ENCODE results near the gene CEP170.

CEP170 gene

GRCh38 chr1:243287123-243287460, 32.0 kb upstream of the CEP170 start:
- Histone ChIP-seq H3K36me3 (ENCODE audit: control insufficient read depth, insufficient read depth, low read length) (no peaks in the 10 kb centered on the region), H3K4me3 (ENCODE audit: low read depth, low read length) (no peak overlapping the region), H3K27ac (peak overlapping the region; percentile 24), H3K79me2 (peaks cover 2% of the 10 kb centered on the region), H3K4me1 (no peaks in the 10 kb centered on the region), H3K27me3 (ENCODE audit: control insufficient read depth, insufficient read depth, low read length) (no peaks in the 10 kb centered on the region), H3K9me3 (ENCODE audit: control insufficient read depth, low read length) (no peaks in the 10 kb centered on the region), H3K4me2 (ENCODE audit: low read length) (no peak overlapping the region), H3K9ac (no peak overlapping the region), H2AFZ (no peak overlapping the region)
- TF ChIP-seq, protein P1, sequence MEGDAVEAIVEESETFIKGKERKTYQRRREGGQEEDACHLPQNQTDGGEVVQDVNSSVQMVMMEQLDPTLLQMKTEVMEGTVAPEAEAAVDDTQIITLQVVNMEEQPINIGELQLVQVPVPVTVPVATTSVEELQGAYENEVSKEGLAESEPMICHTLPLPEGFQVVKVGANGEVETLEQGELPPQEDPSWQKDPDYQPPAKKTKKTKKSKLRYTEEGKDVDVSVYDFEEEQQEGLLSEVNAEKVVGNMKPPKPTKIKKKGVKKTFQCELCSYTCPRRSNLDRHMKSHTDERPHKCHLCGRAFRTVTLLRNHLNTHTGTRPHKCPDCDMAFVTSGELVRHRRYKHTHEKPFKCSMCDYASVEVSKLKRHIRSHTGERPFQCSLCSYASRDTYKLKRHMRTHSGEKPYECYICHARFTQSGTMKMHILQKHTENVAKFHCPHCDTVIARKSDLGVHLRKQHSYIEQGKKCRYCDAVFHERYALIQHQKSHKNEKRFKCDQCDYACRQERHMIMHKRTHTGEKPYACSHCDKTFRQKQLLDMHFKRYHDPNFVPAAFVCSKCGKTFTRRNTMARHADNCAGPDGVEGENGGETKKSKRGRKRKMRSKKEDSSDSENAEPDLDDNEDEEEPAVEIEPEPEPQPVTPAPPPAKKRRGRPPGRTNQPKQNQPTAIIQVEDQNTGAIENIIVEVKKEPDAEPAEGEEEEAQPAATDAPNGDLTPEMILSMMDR (IDR thresholded peaks at IDR 0.05), result no peak

GRCh38 chr1:243286409-243287122, 31.5 kb upstream of the CEP170 start:
- Histone ChIP-seq H3K27ac (peak overlapping the region; percentile 24), H3K4me3 (ENCODE audit: low read depth, low read length) (no peak overlapping the region), H3K4me1 (no peaks in the 10 kb centered on the region), H3K9me3 (ENCODE audit: control insufficient read depth, low read length) (no peaks in the 10 kb centered on the region), H3K4me2 (ENCODE audit: low read length) (no peak overlapping the region), H2AFZ (no peak overlapping the region), H3K79me2 (peaks cover 2% of the 10 kb centered on the region), H3K27me3 (ENCODE audit: control insufficient read depth, insufficient read depth, low read length) (no peaks in the 10 kb centered on the region), H3K9ac (no peak overlapping the region), H3K36me3 (ENCODE audit: control insufficient read depth, insufficient read depth, low read length) (no peaks in the 10 kb centered on the region)
- TF ChIP-seq, protein P1 (IDR thresholded peaks at IDR 0.05), result no peak

GRCh38 chr1:243281672-243282071, 26.6 kb upstream of the CEP170 start:
- no peak overlapping the region for H3K4me3 ChIP-seq (ENCODE audit: low read depth, low read length)
- H3K9ac ChIP-seq, result no peak overlapping the region
- no peaks in the 10 kb centered on the region for H3K4me1 ChIP-seq
- TF ChIP-seq, protein P1 (IDR thresholded peaks at IDR 0.05), result no peak
- no peaks in the 10 kb centered on the region for H3K27me3 ChIP-seq (ENCODE audit: control insufficient read depth, insufficient read depth, low read length)
- no peak overlapping the region for H2AFZ ChIP-seq
- H3K9me3 ChIP-seq (ENCODE audit: control insufficient read depth, low read length), result no peaks in the 10 kb centered on the region
- no peak overlapping the region for H3K27ac ChIP-seq
- no peak overlapping the region for H3K4me2 ChIP-seq (ENCODE audit: low read length)
- H3K79me2 ChIP-seq, result peaks cover 2% of the 10 kb centered on the region
- no peaks in the 10 kb centered on the region for H3K36me3 ChIP-seq (ENCODE audit: control insufficient read depth, insufficient read depth, low read length)

DNA sequence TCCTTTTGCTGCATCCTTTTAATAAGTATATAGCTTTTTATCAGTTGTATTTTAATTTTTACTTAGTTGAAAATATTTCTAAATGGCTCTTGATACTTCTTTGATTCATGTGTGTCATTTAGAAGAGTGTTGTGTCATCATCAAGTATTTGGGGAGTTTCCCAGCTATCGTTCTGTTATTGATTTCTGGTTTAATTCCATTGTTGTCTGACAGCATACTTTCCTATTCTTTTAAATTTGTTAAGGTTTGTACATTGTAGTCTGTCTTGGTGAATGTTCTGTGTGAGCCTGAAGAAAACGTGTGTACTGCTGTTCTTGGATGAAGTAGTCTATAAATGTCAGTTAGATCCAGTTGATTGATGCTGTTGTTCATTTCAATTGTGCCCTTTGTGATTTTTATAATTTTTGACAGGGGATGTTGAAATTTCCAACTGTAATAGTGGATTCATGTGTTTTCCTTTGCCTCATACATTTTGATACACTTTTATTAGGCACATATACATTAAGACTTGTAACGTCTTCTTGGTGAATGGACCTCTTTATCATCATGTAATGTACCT, 25.6 kb upstream of the CEP170 start:
- Histone ChIP-seq H3K27ac (no peak overlapping the region), H3K27me3 (ENCODE audit: control insufficient read depth, insufficient read depth, low read length) (no peaks in the 10 kb centered on the region), H3K4me3 (ENCODE audit: low read depth, low read length) (no peak overlapping the region), H3K36me3 (ENCODE audit: control insufficient read depth, insufficient read depth, low read length) (no peaks in the 10 kb centered on the region), H3K4me1 (no peaks in the 10 kb centered on the region), H3K79me2 (peaks cover 2% of the 10 kb centered on the region), H3K4me2 (ENCODE audit: low read length) (no peak overlapping the region), H2AFZ (no peak overlapping the region), H3K9ac (no peak overlapping the region), H3K9me3 (ENCODE audit: control insufficient read depth, low read length) (no peaks in the 10 kb centered on the region)
- TF ChIP-seq, protein P1 (IDR thresholded peaks at IDR 0.05), result no peak

- H3K4me3 ChIP-seq (ENCODE audit: low read depth, low read length), result no peak overlapping the region
- H3K36me3 ChIP-seq (ENCODE audit: control insufficient read depth, insufficient read depth, low read length), result no peaks in the 10 kb centered on the region
Measured at GRCh38 chr1:243275316-243275715, 20.2 kb upstream of the CEP170 start.

More at GRCh38 chr1:243275316-243275715, 20.2 kb upstream of the CEP170 start:
- Histone ChIP-seq H3K27ac (no peak overlapping the region), H3K27me3 (ENCODE audit: control insufficient read depth, insufficient read depth, low read length) (no peaks in the 10 kb centered on the region), H3K4me1 (no peaks in the 10 kb centered on the region), H3K79me2 (no peaks in the 10 kb centered on the region), H3K4me2 (ENCODE audit: low read length) (no peak overlapping the region), H3K9me3 (ENCODE audit: control insufficient read depth, low read length) (no peaks in the 10 kb centered on the region), H3K9ac (no peak overlapping the region), H2AFZ (no peak overlapping the region)
- TF ChIP-seq, protein P1 (IDR thresholded peaks at IDR 0.05), result no peak
